Astrocyte (in vitro differentiated cells and primary cell): Measurements from ENCODE around the gene PRKG1.

Experiments used
- CTCF ChIP-seq: IDR thresholded peaks from 2 replicates; pipeline ENCODE4 v1.5.1; 2011; ENCODE audit warnings: low read depth, mild to moderate bottlenecking, inconsistent platforms, low read length, moderate library complexity; ENCODE audit not compliant: insufficient read depth
- EZH2 ChIP-seq: IDR thresholded peaks from 2 replicates; pipeline ENCODE4 v1.6.1; 2012; ENCODE audit warnings: mild to moderate bottlenecking, low read length, inconsistent platforms; ENCODE audit not compliant: insufficient read depth

GRCh38 chr10:51325649-51326048, 251.4 kb downstream of the PRKG1 start:
- no peak for TF ChIP-seq EZH2
- no peak for TF ChIP-seq CTCF
